ENCODE measurements around the gene NDUFAF5.

DNA sequence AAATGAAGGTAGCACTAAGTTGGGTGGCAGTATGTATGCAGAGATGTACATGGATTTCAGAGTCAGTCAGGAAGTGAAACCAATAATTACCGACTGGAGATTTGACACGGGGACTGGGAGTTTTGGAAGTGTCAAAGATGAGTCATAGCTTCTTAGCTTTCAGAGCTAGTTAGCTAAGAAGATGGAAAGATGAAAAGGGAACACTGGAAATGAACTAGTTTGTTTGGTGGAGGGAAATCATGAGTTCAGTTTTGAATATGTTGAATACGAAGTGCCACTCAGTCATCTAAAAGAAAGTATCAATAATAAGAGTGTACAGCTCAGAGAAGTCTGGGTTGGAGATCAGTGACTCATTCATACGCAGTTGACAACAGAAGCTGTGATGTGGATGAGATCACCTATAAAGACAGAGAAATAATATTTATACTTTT, 7.6 kb upstream of the NDUFAF5 start:
- no peak for TF ChIP-seq POLR2A (IDR thresholded peaks at IDR 0.05)
- TF ChIP-seq, protein P1, sequence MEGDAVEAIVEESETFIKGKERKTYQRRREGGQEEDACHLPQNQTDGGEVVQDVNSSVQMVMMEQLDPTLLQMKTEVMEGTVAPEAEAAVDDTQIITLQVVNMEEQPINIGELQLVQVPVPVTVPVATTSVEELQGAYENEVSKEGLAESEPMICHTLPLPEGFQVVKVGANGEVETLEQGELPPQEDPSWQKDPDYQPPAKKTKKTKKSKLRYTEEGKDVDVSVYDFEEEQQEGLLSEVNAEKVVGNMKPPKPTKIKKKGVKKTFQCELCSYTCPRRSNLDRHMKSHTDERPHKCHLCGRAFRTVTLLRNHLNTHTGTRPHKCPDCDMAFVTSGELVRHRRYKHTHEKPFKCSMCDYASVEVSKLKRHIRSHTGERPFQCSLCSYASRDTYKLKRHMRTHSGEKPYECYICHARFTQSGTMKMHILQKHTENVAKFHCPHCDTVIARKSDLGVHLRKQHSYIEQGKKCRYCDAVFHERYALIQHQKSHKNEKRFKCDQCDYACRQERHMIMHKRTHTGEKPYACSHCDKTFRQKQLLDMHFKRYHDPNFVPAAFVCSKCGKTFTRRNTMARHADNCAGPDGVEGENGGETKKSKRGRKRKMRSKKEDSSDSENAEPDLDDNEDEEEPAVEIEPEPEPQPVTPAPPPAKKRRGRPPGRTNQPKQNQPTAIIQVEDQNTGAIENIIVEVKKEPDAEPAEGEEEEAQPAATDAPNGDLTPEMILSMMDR (IDR thresholded peaks at IDR 0.05 in 4 of 5, conservative IDR thresholded peaks at IDR 0.05 in 1 of 5), result no peak

Measured in gastrocnemius medialis (tissue), 4 donors.